OCI-LY1 (cell line): ENCODE measurements around the gene ARFGEF2.

Experiments
- H2AFZ ChIP-seq: fragments of 200-600 bp; sonication (generic), shearing (Covaris generic); 2 replicates; pipeline ENCODE4 v1.6.0; 2014; ENCODE audit warnings: antibody characterized with exemption, mild to moderate bottlenecking, low read length
- H3F3A ChIP-seq: fragments of 200-600 bp; sonication (generic), shearing (Covaris generic); 2 replicates; pipeline ENCODE4 v1.6.0; 2014; ENCODE audit warnings: mild to moderate bottlenecking, antibody characterized with exemption, low read length, moderate library complexity; ENCODE audit not compliant: insufficient read depth
- H3K27ac ChIP-seq: fragments of 200-600 bp; sonication (generic); 2 replicates; pipeline ENCODE4 v1.5.1; 2014; ENCODE audit warnings: low read length, mixed run types, mild to moderate bottlenecking, low read depth; ENCODE audit not compliant: poor library complexity, severe bottlenecking
- H3K27me3 ChIP-seq: fragments of 200-600 bp; sonication (generic); 2 replicates; pipeline ENCODE4 v1.6.0; 2014; ENCODE audit warnings: antibody characterized with exemption, mild to moderate bottlenecking, low read length, moderate library complexity; ENCODE audit not compliant: insufficient read depth
- H3K36me3 ChIP-seq: fragments of 200-600 bp; sonication (generic); 2 replicates; pipeline ENCODE4 v1.6.1; 2014; ENCODE audit warnings: mild to moderate bottlenecking, antibody characterized with exemption, low read length, moderate library complexity, mixed read lengths; ENCODE audit not compliant: insufficient read depth
- H3K4me1 ChIP-seq: fragments of 200-600 bp; sonication (generic); 2 replicates; pipeline ENCODE4 v1.5.1; 2014; ENCODE audit warnings: mild to moderate bottlenecking, low read length, moderate library complexity; ENCODE audit not compliant: insufficient read depth, severe bottlenecking
- H3K4me2 ChIP-seq: fragments of 200-600 bp; sonication (generic), shearing (Covaris generic); 2 replicates; pipeline ENCODE4 v1.6.1; 2014; ENCODE audit warnings: low read length
- H3K4me3 ChIP-seq: fragments of 200-600 bp; sonication (generic); 2 replicates; pipeline ENCODE4 v1.5.1; 2014; ENCODE audit warnings: low read length, low read depth, mild to moderate bottlenecking, mixed read lengths; ENCODE audit not compliant: poor library complexity, severe bottlenecking
- H3K79me2 ChIP-seq: fragments of 200-600 bp; shearing (Covaris generic); 2 replicates; pipeline ENCODE4 v1.6.1; 2016; ENCODE audit warnings: mixed run types, low read length, mixed read lengths; ENCODE audit not compliant: insufficient read depth
- H3K9ac ChIP-seq: fragments of 200-600 bp; sonication (generic), shearing (Covaris generic); 2 replicates; pipeline ENCODE4 v1.6.1; 2014; ENCODE audit warnings: mild to moderate bottlenecking, low read length, mixed read lengths
- H3K9me2 ChIP-seq: fragments of 200-600 bp; sonication (generic), shearing (Covaris generic); 2 replicates; pipeline ENCODE4 v1.6.1; 2014; ENCODE audit warnings: low read depth, mild to moderate bottlenecking, low read length, mixed read lengths
- H3K9me3 ChIP-seq: fragments of 200-600 bp; shearing (Covaris generic); 2 replicates; pipeline ENCODE4 v1.6.1; 2014; ENCODE audit warnings: low read length, mixed read lengths
- H4K20me1 ChIP-seq: fragments of 200-600 bp; sonication (generic), shearing (Covaris generic); 2 replicates; pipeline ENCODE4 v1.6.0; 2016; ENCODE audit warnings: mild to moderate bottlenecking, low read length; ENCODE audit not compliant: insufficient read depth
- EZH2 ChIP-seq: fragments of 200-600 bp; sonication (generic), shearing (Covaris generic); IDR thresholded peaks from 2 replicates; pipeline ENCODE4 v1.8.0; 2017; ENCODE audit warnings: borderline replicate concordance, mixed run types, mild to moderate bottlenecking, antibody characterized with exemption, low read length, moderate library complexity, mixed read lengths
- TF ChIP-seq, protein P1 (sequence below): fragments of 200-600 bp; sonication (generic), shearing (Covaris generic); IDR thresholded peaks from 2 replicates; pipeline ENCODE4 v1.5.1; 2017; ENCODE audit warnings: mild to moderate bottlenecking, antibody characterized with exemption, low read length, moderate library complexity, mixed read lengths

ARFGEF2 gene

GRCh38 chr20:48903705-48904104, 17.8 kb upstream of the ARFGEF2 start:
- no peaks in the 10 kb centered on the region for H3K79me2 ChIP-seq
- no peaks in the 10 kb centered on the region for H3K9me3 ChIP-seq
- no peak overlapping the region for H3K4me2 ChIP-seq
- TF ChIP-seq, protein P1, sequence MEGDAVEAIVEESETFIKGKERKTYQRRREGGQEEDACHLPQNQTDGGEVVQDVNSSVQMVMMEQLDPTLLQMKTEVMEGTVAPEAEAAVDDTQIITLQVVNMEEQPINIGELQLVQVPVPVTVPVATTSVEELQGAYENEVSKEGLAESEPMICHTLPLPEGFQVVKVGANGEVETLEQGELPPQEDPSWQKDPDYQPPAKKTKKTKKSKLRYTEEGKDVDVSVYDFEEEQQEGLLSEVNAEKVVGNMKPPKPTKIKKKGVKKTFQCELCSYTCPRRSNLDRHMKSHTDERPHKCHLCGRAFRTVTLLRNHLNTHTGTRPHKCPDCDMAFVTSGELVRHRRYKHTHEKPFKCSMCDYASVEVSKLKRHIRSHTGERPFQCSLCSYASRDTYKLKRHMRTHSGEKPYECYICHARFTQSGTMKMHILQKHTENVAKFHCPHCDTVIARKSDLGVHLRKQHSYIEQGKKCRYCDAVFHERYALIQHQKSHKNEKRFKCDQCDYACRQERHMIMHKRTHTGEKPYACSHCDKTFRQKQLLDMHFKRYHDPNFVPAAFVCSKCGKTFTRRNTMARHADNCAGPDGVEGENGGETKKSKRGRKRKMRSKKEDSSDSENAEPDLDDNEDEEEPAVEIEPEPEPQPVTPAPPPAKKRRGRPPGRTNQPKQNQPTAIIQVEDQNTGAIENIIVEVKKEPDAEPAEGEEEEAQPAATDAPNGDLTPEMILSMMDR: no peak
- no peak for TF ChIP-seq EZH2
- no peaks in the 10 kb centered on the region for H3K27me3 ChIP-seq
- H3F3A ChIP-seq: no peaks in the 10 kb centered on the region
- no peaks in the 10 kb centered on the region for H4K20me1 ChIP-seq
- H3K9ac ChIP-seq: no peak overlapping the region
- no peaks in the 10 kb centered on the region for H3K9me2 ChIP-seq
- no peak overlapping the region for H3K27ac ChIP-seq
- no peak overlapping the region for H3K4me3 ChIP-seq
- no peaks in the 10 kb centered on the region; the same call in 1 of the 2 replicates for H3K36me3 ChIP-seq
- H2AFZ ChIP-seq: no peak overlapping the region
- no peaks in the 10 kb centered on the region for H3K4me1 ChIP-seq

GRCh38 chr20:48904566-48905296, 16.8 kb upstream of the ARFGEF2 start:
- Histone ChIP-seq H3K36me3 (no peaks in the 10 kb centered on the region; the same call in 1 of the 2 replicates), H3K9ac (no peak overlapping the region), H4K20me1 (no peaks in the 10 kb centered on the region), H3K27ac (no peak overlapping the region), H3F3A (no peaks in the 10 kb centered on the region), H3K79me2 (no peaks in the 10 kb centered on the region), H3K4me2 (no peak overlapping the region), H3K9me3 (peaks cover 6% of the 10 kb centered on the region; the same call in 1 of the 2 replicates), H3K27me3 (no peaks in the 10 kb centered on the region), H2AFZ (no peak overlapping the region), H3K4me1 (no peaks in the 10 kb centered on the region), H3K9me2 (no peaks in the 10 kb centered on the region), H3K4me3 (no peak overlapping the region)
- no peak for TF ChIP-seq EZH2
- TF ChIP-seq, protein P1: peak; percentile 82

GRCh38 chr20:48905297-48905647, 16.2 kb upstream of the ARFGEF2 start:
- no peak overlapping the region for H3K4me2 ChIP-seq
- H3K79me2 ChIP-seq: no peaks in the 10 kb centered on the region
- H3K9me3 ChIP-seq: peaks cover 7% of the 10 kb centered on the region; the same call in 1 of the 2 replicates
- TF ChIP-seq, protein P1: no peak
- no peak for TF ChIP-seq EZH2
- no peaks in the 10 kb centered on the region for H3F3A ChIP-seq
- no peaks in the 10 kb centered on the region for H3K4me1 ChIP-seq
- H3K9me2 ChIP-seq: no peaks in the 10 kb centered on the region
- no peak overlapping the region for H3K27ac ChIP-seq
- no peaks in the 10 kb centered on the region for H3K27me3 ChIP-seq
- H3K36me3 ChIP-seq: no peaks in the 10 kb centered on the region; the same call in 1 of the 2 replicates
- H2AFZ ChIP-seq: no peak overlapping the region
- H3K9ac ChIP-seq: no peak overlapping the region
- no peak overlapping the region for H3K4me3 ChIP-seq
- H4K20me1 ChIP-seq: no peaks in the 10 kb centered on the region
